GM19463 (cell line): ENCODE measurements around the gene TCF12.
A peak's percentile ranks its signal among the peaks of the same experiment; 100 is the strongest.

Source experiments
- ATAC-seq: cut with Tn5 transposase; IDR thresholded peaks from one replicate; pipeline ENCODE4 v1.9.1; 2021; ENCODE audit warnings: mild to moderate bottlenecking, moderate library complexity; ENCODE audit not compliant: unreplicated experiment

TCF12 gene

DNA sequence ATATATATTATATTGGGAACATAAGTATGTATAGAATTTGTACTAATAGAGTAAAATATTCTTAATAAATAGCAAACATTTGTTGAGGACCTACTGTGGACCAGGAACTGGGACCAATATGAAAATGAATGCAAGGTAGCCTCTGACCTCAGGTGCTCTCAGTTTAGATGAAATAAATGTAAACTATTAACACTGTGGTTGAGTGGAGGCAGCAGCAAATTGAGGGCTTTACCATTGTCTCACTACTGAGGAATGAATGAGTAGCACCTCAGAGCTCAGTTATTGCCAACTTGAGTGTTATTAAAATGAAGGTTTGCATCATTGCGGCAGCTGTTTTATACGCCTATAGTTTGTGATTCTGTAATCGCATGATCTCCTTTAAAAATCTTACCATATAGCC lies 366.9 kb downstream of the TCF12 start:
- no peak for ATAC-seq

DNA sequence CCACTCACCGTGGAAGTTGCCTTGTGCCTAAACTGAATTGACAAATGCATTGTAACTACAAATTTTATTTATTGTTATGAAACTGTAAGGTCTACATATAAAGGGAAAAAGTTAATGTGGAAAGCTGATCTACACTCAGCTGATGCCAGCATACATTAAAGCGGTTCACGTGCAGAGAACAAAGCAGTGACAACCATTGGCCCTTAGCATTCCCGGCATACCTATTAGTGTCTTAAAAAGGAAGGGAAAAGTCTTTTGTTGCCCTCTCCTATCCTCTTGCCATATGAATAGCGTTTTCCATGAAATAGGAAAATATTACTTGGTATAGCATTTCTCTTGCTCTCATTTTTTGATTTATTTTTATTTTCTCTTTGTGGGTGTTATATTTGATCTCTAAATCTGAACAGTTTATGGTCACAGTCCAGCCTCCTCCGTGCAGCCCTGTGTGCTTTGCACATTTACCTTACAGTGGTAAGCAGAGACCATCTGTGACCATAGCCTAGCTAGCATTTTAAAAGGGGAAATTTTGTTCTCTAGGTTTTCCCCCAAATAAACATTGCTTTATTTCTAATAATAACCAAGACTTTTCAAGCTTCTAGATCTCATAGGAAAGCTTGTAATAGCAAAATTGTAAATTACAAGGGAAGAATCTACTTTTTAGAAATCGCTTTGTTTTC lies 368.1 kb downstream of the TCF12 start:
- no peak for ATAC-seq

DNA sequence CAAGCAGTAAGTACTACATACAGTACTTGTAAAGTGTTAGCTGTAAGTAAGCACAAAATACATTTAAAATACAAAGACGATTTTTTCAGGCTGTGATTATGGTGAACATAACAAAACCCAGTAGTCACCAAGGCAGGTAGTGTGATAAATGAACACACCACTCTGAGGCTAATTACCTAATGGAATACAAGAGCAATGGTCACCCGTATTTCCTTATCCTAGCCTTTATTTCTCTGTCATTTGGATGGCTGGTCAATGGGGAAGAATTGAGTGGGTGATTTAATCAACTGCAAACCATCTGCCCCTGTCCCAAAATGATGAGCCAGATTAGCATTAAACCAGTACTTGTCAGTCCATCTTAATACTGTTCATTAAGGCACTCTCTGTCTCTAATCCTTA lies 368.7 kb downstream of the TCF12 start:
- ATAC-seq, result no peak

DNA sequence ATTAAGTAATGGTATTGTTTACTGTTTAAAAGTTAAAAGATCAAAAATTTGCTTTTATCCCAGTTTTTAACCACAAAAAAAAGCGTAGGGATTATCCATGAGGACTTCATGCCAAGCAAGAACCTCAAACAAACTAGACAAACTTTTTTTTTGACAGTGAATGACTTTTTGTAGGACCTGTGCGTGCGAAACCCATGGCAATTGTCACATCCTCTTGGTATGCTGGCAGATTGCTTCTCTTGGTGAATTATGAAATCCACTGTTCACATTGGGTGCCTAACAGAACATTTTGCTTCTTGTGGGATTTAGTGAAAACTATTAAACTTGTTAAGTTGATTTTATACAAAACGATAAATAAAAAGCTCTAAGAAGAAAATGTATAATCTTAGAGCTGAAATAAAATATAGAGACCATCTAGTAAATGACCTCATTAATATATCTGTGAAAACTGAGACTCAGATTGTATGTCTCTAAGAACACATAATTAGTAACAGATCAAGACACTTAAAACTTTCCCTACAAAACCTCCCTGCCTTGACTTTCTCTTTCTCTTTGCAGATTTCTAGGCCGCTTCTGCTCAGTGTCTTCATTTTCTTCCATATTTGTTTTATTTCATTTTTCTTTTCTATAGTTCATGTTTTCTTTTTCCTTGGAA lies 370.6 kb downstream of the TCF12 start:
- no peak for ATAC-seq

DNA sequence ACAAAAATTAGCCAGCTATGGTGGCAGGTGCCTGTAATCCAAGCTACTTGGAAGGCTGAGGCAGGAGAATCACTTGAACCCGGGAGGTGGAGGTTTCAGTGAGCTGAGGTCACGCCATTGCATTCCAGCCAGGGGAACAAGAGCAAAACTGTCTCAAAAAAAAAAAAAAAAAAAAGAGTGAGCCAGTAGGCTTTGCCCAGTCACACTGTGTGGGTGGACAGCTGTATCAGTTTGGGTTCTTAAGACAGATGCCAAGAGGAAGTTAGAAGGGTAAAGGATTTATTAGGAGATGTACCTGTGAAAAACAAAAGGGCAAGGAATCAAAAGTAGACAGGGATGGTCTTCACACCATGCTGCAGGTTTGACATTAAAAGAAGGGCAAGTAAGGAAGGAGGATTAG lies 371.7 kb downstream of the TCF12 start:
- ATAC-seq, result no peak

DNA sequence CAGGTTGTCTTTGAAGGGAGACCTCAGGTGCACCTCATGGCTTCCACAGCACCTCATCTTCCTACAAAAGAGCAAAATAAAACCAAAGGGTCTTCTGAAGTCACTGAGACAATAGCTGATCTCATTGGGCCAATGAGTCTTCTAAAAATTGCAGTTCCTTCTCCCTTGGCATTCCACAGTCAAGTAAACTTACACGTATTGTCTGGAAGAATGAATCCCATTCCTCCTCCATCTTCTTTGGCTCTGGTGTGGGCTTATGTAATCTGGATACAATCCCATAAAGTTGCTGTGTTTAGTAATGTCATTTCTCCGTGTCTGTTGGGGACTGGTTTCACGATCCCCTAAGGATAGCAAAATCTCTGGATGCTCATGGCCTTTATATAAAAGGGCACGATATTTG lies 372.4 kb downstream of the TCF12 start:
- no peak for ATAC-seq

DNA sequence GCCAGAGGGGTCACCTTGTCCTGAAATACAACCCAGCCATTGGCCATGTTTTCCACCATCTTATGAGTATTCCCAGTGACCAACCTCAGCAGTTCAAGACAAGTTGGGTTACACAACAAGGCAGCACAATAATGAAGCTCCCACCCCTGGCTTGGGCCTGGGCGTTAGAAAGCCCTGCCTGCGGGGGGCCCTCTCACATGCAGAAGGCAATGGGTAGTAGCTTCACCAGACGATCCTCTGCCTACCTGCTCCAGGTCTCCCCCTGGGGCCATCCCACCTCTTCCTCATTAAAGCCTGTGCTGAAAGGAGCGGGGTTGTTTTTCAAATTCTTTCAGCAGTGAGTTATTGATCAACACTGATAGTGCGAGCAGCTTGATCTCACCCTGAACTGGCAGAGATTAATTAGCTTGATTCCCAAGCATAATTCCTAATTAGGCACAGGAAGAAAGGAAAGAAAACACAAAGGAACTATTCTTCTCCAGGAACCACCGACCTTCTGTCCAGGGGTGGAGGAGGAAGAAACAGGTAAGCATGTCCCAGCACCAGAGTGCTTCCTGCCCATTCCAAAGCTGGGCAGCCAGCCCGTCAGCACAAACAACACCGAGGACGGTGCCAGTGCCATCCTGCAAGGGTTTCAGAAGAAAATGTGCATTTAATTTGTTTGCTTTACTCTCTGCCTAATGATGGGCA lies 378.2 kb downstream of the TCF12 start:
- no peak for ATAC-seq

DNA sequence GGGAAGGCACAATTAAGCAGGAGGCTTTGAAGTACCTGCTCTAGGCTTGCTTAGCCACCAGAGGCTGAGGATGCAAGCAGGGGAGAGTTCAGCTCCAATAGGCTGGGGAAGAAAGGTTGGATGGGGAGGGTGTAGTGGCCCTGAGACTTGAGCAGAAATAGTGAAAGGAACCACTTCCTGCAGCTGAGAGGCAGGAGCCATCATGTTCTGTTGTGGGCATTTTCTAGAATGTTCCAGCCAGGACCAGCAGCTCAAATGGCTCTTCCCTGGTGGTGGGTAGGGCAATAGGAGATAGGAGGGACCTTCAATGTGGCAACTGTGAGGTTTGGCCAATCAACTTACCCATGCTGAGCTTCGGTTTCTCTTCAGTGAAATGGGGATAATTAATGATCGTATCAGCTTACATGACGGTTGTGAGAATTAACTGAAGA lies 378.7 kb downstream of the TCF12 start:
- no peak for ATAC-seq

DNA sequence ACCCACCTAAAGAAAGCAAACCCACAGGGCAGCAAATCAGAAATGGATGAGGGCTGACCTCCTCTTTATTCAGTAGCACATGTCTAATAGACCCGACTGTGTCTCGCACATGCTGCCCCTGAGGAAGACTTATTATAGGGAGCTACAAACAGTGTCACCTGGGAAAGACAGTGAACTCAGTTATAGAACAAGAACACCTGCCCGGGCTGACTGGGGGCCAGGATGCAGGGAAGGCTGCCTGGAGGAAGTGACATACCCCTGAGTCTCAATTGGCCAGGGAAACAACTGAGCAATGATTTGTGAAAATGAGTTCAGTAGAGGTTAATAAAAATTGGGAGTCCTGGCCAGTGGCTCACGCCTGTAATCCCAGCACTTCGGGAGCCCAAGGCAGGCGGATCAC lies 379.2 kb downstream of the TCF12 start:
- ATAC-seq, result no peak

DNA sequence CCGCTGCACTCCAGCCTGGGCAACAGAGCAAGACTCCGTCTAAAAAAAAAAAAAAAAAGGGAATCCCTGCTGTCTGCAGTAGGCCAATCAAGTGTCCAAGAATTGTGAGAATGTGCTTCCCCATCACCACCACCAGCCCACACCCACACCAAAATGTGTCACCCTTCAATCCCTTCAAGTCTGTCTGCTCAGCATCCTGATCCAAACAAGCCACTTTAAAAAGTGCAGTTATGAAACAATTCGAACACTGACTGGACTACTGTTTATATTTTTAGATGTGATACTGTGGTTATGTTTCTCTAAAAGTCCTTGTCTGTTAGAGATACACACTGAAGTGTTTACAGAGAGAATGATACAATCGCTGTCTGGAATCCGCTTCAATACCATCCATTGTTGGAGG lies 379.8 kb downstream of the TCF12 start:
- ATAC-seq, result no peak

DNA sequence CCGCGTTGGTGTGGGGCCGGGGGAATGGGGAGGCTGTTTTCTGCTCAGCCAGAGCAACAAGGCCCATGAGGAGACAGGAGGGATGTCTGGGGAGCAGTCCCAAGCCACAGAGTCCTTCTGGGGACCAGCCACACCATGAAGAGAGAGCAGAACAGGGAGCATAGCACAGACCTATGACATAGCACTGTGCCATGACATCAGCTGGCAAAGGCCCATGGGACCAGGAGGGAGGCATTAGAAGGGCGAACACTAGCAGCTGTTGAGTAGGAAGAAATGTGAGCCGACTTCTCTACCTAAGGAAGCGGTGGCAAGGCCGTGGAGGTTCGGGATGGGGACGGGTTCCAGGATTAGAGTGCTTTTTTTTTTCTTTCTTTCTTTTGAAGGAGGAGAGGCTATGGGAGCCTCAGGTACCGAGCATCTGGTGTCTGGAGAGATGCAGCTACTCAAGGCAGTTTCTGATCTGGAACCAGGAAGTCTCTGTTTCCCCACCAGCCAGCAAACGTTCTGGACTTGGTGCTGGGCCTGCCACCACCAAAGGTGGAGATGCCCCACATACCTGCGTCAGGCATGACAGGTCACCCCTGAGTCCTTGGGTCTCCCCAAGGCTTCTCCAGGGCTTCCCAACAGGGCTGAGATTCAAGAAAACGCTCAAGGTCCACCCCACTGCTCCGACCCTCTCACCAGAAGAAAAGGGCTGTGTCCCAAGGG lies 380.6 kb downstream of the TCF12 start:
- ATAC-seq, result no peak

DNA sequence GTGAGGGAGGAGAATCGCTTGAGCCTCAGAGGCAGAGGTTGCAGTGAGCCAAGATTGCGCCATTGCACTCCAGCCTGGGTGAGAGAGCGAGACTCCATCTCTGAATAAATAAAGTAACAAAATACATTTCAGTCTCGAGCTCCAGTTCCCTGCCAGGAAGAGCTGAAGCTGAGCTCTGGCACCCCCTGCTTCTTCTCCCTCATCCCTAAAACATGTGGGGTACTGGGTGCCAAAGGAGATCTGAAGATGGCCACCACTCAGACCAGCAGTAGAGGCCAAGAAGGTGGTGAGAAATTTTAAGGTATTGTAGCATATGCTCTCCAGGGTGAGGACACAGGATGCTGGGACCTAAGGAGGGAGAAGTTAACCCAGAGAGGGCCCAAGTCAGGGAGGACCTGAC lies 382.9 kb downstream of the TCF12 start:
- no peak for ATAC-seq

DNA sequence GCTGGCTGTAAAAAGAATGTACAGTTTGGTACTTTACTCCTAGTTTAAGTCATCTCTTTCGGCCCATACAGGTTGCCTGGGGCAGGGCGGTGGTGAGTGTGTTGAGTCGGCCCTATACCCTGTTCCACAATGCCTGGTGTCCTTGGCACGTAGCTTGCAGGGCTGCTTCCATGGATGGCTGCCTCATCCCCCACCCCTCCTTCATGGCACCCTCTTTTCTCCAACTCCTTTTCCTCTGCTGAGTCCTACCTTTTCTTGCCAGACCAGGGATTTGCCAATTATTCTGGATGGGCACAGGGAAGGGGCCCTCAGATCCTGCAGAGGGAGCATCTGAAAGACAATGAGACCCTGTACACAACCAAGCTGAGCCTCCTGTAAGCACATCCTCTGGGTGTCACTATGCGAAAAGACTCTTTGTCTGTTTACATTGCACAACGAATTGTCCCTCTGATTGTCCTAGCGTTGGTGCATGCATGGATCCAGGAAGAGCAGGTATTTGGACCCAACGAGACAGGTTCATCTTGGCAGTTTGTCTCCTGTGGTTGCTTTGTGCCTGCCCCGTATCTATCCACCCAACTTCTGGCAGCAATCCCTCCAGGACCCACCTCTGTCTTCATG lies 384.3 kb downstream of the TCF12 start:
- ATAC-seq, result no peak

DNA sequence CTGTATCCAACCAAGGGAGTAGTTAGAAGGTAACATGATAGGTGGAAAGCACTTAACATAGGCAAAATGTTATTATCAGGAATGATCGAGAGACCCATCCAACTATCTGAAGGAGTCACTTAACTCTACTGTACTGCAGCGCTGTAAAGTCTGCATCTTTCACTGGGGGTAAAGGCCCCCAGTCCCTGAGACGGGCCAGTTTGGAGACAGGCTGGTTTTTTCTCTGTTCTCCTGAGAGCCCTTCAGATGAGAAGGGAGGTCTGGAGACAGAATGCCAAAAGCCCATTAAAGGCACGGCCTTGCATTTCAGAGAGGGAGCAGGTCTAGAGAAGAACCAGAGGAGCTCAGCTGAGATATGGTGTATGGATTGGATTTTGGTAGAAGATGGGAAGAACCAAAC lies 386.6 kb downstream of the TCF12 start:
- no peak for ATAC-seq

DNA sequence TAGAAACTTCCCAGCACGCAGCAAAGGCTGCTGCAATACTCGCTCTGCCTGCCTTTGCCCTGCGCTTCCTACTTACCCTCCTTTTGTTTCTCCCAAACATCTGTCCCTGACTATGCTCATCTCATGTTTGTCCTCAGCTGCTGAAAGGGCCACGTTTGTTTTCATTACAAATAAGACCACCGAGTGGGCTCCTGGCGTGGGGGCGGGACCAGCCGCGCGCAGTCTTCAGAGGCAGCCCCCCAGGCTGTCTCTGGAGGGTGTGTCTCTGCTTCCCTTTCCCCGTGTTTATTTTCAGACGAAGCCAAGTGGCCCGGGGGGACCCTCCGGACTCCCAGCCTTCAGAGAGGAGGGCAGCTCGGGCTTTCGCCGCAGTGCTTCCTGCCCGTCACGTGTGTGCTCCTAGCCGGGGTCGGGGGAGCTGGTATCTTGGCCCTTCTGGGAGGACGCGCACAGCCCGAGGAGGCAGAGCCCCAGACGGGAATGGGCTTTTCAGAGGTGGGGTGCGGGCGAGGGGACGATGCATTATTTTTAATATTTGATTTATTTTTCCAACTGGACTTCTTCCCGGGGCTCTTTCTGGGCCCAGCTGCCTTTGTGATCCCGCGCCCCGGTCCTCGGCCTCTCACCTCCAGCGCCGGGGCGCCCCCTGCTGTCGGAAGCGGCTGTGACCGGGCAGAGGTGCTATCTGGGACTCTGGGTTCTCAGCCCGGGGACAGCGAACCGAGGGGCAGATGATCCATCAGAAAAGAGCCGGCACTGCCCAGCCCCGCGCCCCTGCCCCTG lies 387.9 kb downstream of the TCF12 start:
- peak; percentile 61 for ATAC-seq

DNA sequence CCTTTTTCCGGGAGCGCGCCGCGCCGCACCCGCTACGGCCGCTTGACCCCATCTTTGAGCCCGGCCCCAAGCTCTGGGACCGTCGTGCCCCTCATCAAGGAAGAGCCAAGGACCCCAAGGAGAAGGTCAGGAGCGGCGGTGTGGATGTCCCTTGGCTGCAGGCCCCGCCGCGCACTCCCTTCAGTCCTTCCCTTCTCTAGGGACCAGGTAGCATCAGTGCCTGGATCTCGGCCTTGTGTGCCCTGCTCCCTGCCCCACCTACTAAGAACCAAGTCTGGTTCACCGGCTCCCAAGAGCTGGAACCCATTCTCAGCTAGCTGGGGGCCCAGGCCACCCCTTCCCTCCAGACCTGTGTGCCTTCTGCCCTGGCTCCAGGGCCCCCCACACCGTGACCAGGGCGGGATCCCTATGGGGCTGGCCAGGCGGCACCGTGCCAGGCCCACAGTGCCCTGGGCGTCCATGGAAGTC lies 388.5 kb downstream of the TCF12 start:
- ATAC-seq, result no peak

DNA sequence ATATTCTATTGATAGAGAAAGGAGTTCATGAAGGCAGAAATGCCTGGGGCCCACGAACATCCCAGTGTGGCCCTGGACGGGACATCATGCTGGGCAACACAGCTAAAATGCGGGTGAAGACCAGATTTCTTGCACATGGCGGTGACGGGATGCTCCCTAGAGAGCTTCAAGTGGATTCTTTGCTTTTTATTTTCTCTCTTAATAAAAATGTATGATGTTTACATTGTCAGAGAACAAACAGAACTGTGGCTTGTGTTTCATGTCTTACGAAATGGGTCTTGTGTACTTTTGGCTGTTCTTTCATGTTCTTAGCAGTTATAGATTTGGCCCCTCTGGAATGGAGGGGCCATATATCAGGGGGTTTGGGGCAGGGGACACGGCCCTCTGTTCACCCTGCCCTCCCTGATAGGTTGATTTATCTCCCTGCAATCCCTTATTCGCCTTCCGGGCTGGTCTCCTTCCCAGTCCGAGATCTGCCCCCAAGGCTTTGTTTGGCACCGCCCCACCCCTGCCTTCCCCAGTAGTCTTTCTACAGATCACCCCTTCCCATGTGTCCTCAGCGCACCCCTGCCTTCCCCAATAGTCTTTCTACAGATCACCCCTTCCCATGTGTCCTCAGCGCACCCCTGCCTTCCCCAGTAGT lies 389.2 kb downstream of the TCF12 start:
- no peak for ATAC-seq

DNA sequence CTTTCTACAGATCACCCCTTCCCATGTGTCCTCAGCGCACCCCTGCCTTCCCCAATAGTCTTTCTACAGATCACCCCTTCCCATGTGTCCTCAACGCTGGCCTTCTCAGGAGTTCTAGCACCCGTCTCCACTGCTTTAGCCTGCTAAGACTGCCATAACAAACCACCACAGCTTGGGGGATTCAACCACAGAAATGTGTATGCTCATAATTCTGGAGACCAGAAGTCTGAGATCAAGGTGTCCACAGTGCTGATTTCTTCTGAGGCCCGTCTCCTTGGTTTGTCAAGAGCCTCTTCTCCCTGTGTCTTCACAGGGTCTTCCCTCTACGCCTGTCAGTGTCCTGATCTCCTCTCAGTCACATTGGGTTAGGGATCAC lies 389.7 kb downstream of the TCF12 start:
- no peak for ATAC-seq

DNA sequence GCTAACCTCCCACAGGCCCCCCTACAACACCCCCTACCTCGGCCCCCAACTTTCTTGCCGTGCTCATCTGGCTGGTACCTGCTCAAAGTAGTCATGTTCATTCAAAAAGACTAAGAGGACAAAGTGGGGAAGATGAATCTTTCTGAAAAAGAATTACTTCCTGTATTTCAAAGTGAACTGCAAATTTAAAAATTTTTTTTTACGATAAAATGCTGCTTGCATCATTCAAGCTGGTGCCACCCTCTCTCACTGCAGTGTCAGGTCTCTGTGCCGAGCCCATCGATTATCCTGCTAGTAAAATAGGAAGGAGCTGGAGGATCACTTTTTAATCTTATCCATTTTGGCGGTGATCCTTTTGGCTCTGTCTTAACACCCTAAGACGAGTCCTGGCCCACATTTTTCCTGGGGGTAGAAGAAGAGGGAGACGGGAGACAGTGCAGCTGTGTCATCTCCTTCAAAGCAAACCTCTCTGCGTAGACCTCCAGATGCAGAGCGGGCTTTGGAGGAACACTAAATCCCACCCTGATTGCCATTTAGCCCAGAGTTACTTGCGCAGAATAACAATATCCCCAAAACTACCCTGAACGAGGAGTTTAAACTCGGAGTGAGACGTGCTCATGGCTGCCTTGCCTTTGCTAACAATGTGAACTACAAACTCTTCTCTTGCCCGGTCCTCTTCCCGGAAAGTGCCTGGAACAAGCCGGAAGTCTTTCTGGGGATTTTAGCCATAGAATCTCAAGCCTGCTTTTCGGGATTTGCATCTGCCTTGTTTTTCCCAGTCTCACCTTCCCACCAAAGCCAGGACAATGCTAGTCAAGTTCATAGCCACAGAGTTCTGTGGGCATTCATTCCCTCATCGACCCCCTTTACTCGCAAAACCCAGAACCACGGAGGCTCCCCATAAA lies 391.7 kb downstream of the TCF12 start:
- no peak for ATAC-seq
